Stimulated activated CD8-positive, alpha-beta memory T cell treated with anti-CD3 and anti-CD28 coated beads, Interleukin-15, amount 100 ng/mL, for 48 hours (primary cell): ENCODE results near the gene MRPL10.

Source experiments
- DNase-seq, 2 donors: peaks; one replicate each; pipeline ENCODE4 v3.0.0-alpha.2; 2020; ENCODE audit warnings: low read depth in 2 of 2

MRPL10 gene

DNA sequence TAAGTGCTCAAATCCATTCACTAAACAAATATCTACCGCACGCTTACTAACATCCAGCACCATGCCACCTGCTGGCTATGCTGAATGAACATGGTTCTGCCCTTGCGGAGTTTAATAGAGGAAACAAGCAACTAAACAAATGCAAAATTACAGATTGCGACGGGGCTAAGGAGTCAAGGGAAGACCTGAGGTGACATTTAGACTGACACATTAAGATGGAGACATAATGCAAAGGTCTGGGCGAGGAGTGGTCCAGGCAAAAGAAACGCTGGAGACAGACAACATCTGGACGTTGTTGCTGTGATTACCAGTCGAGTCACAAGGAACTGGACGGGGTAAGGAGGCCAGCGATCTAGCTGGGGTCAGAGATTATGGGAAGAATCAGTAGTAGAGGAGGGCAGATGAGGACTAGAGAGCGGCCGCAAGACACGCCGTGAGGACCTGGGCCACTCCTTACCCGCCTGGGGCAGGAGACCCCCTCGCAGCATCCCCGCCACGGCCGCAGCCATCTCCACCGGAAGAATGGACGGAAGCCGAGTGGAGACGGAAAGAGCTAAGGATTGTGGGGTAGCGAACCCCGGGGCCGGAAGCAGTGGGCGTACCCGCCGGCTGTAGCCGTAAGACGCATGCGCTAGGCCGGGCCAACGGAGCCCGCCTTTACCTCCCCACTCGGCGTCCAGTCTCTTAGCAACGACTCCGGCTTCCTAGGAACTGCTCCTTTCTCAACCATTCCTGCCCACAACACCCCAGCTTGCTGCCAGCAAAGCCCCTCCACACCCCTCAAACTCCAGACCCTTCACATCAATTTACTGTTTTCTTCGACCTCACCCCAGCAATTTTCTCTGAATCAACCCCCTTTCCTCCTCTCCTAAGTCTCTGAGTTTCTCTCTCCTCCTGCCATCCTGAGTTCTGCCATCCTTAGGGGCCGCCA, at the start of gene MRPL10, which contains the start of gene LRRC46:
Gene MRPL10, minus strand, starts transcription at position 539 of the 931 bp plus-strand sequence. Its CDS starts 30 bp downstream, at position 509.
Gene LRRC46, plus strand, starts transcription at position 668 of the 931 bp plus-strand sequence. CDS start 320 bp downstream, outside the sequence.
- DNase-seq: peak; percentile 90 to 91

DNA sequence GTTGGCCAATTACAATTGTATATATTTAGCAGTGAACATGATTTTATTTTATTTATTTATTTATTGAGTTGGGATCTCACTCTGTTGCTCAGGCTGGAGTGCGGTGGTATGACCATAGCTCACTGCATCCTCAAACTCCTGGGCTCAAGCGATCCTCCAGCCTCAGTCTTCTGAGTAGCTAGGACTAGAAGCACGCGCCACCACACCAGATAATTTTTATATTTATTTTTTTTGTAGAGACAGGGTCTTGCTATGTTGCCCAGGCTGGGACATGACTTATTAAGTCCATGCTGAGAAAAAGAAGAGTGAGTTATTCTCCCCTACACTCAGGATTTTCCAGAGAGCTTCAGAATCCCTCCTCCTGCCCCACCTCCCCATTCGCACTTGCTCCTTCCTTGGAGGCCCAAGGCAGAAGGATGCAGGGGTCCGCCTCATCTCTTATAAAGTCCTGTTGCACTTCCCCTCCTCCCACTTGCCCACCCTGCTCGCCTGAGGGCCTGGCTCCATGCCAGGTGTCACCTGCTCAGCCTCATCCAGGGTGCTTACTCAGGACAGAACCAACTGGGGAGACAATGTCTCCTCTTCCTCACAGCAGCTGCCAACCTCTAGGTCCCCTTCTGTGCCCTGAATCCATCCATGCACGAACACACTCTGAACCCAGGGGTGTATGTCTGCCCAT, 48.6 kb upstream of the MRPL10 start:
- no peak for DNase-seq

DNA sequence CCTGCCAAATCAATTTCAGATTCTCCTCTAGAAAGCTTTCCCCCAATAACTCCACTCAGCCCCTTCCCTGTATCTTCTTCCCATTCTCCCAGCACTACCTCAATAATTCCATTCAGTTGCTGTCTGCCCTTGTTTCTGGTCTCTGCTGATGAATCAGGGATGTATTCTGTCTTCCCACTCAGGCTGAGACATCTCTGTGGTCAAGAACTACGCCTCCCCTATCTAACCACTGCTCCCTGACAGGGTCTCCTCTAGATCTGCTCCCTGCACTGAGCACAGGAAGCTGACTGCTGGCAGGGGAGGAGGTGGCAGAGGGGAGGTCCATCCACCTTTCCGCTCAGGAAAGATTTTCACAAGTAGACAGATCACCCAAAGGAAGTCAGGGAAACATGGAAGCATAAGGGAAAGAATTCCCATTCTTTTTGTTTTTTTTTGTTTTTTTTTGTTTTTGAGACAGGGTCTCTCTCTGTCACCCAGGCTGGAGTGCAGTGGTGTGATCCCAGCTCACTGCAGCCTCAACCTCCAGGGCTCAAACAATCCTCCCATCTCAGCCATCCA, 47.8 kb upstream of the MRPL10 start:
- no peak for DNase-seq

DNA sequence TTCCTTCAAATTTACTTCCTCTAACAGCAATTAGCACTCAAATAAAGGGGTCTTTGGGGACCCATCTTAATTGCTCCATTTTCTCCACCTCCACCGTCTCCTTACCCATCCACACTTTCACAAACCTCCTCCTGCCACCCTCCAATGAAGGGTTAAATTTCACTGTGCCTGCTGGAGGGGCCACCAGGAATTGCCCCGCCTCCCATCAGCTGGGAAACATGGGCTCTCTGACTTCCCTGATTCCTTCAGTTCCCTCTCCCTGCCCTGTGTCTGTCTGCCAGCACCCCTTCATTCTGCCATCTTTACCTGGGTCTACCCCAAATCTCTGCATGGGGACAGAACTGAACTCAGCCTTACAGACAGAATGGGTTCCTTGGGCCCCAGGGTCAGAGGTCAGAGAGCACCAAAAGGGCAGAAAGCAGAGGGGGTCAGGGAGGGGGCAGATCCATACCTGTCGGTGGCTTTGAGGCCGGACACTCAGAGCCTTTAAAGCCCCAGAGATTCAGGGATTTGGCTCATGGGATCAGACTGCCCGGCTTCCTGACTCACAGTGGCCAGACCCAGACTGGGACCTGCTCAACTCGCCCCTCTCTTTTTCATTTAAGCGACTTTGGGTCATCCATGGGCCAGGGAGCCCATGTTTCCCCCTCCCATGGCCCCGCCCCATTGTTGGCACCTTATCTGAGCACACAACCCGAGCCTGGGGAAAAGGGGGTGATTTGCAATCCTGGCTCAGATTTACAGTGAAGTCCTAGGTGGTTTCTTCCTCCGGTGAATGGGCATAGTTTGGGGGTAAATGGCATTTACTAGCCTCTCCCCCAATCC, 47.1 kb upstream of the MRPL10 start:
- DNase-seq: no peak

DNA sequence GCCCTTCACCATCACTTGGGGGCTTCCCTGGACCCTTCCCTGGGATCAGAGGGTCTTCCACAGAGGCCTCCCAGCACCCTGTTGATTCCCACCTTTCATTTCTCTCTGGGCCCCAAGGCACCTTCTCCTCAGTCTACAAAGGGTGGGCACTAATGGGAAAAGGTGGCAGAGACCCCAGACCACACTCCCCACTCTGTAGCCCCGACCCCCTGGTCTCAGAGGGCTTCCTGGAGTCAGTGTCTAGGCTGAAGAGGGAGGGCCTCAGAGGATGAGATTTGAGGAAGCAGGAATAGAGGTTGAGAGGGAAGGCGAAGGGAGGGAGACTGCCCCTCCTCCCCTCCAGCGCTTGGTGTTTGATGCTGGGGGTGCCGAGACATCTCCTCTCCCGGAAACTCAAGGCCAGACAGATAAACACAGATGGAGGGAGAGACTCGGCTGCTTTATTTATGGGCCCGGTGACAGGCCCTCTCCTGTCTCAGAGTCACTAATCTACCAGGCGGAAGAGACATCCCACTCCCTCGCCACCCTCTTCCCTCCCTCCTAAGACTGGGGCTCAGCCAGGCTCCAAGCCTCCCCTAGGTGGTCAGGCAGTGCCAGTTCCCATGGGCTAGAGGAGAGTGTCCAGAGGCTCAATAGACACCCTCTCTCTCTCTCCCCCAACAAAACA, 46.2 kb upstream of the MRPL10 start:
- DNase-seq: no peak

DNA sequence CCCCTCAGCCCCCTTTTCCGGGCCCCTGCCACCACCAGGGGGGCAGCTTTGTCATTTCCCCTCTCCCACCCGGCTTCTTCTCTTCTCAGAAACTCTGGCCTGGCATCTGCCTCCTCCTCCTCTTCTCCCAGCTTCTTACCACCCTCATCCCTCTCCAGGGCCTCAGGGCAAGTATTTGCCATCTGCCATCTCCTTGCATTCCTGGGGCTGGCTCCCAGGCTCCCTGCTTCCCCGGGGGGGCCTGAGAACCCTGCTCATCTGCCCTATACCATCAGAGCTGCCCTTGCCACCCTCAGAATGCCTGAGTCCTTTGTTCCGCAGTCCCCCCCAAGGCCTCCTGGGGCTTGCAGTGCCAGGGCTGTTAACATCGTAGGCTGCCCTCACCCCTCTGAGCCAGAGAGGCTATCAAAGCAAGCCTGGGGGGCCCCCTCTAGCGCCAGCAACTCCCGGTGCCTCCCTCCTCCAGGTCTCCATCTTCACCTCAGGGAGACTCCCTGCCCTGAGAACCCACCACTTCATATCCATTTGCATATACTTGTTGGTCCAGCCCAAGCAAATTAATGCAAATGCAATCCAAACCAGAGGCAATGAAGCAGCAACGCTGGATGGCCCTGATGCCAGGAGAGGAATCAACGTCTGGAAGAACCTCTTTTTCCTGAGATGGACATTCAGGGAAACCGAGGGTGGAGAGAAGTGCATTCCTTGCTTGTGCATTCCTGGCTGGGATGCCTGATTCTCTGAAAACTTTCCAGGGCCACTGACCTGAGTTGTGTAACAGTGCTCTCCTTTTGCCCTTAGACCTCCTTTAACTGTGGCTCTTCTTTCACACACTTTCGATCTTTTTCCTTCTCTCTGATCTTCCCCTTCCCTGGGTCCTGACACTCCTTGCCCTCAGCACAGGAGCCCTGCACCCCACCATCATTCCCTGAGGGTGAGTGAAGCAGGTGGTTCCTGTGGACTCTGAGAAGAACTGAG, 44.0 kb upstream of the MRPL10 start:
- DNase-seq: no peak

DNA sequence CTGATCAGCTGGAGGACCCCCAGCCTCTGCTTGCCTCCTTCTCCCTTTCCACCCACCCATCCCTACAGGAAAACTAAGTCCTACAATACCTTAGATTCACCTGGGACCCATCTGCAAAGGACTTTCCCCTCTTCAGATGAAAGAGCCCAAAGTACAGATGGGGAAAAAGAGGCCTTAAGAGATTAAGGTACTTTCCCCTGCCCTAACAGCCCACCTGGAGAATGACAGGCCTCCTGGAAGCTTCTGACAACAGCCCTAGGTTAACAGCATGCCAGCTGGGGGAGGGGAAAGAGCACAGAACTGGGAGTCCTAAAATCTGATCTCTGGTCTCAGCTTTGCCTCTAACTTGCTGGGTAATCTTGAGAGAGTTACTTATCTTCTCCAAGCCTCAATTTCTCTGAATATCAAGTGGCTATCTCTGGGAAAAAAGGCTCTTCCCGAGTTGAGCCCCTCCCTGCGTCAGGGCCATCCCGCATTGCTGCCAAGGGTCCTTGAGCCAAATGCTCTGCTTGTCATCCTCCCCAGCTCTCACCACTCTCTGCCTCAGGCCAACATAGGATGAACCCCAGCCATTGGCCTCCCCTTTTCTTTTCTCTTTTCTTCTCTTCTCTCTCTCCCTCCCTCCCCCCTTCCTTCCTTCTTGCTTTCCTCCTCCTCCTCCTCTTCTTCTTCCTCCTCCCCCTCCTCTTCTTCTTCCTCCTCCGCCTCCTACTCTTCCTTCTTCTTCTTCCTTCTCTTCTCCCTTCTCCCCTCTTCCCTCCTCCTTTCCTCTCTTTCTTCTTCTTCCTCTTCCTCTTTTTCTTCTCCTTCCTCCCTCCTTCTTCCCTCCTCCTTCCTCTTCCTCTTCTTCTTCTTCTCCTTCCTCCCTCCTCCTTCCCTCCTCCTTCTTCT, 42.1 kb upstream of the MRPL10 start:
- no peak for DNase-seq

DNA sequence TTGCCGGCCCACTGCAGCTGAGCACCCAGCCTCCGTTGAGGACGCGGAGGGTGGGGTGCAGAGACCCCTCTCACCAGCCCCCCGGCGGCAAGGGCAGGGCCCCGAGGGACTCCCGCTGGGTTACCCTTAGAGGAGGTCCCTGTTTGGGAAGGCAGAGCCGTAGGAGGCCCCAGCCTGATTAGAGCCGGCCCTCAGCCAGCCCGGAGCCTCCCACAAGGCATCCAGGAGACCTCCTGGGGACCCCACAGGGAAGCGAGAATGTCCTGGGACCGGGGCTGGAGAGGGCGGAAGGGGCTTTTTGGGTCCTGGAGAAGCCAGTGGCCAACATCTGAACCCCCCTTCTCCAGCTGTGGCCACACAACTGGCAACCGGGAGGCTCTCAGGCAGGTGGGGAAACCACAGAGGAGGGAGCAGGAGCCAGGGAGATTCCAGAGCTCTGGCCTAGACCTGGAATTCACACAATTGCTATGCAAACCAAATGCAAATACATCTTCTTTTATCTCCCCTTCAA, 41.4 kb upstream of the MRPL10 start:
- DNase-seq: no peak

DNA sequence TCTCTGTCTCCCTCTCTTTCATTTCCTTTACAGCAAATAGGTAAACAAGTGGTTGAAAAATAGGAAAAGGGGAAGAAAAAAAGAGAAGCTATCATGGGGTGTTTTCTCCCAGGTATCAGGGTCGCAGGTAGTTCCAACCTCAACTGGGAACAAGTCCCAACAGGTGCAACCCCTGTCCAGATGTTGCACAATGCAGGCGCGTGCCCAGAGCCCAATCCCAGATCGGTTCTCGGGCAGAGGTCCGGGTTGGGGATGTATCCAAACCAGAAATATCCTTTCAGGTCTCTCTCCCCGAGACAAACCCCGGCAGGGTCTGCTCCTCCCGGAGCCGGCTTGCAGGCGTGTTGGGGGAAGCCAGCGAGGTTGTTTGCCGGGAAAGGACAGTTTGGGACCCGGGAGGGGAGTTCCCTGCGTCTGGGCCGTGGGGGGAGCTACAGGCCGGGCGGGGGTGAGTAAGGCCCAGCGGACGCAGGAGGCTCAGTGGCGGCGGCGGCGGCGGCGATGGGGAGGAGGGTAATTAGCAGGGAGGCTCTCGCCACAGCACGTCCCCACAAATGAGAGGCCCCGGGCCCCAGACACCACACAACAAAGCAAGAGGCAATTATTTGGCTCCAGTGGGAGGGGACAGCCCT, 40.8 kb upstream of the MRPL10 start:
- DNase-seq: no peak

DNA sequence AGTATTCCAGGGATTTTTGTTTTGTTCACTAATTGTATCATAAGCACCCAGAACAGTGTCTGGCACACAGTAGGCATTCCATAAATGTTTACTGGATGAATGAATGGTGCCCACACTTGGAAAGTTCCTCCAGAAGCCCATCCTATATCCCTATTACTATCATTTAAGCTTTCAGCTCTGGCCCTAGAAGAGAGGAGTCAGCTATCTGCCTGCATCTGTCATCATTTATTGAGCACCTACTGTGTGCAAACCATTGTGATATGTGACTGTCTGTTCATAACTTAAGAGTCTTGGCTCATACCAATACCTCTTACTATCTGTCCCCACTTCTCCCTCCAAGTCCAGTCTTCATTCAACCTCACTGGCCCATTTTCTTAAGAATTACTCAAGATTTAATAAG, 39.7 kb upstream of the MRPL10 start:
- DNase-seq: no peak

DNA sequence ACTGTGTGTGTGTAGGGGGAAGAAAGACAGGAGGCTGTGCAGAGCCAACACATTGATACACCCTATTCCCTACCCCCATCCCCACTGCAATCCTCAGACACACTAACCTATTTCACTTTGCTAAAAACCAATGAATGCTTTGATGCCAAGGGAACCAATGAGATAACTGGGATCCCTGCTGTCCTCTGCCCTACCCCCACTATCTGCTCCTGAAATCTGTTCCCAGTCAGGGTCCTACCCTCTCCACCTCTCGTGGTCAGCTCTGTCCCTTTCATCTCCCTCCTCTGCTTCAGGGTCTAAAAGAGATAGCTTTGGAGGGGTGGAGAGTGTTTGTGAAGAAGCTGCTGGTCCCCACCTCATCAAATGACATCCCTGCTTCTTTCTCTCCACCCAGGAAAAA, 38.7 kb upstream of the MRPL10 start:
- no peak for DNase-seq

DNA sequence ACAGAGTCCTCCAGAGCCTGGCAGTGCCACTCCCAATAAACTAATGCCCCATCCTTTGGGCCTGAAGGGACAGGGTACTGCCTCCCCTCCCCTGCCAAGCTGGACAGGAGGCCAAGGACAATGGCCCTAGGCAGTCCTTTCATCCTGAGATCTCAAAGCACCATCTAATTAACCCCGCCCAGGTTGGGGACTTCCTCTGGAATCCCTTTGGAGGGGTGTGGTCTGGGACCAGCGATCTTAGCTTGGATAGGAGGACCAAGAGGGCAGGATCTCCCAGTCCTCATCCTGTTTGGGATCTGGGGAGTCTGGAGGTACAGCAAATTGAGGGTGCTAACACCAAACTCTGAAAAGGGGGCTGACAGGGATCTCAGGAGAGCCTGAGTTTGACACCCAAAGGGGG, 37.8 kb upstream of the MRPL10 start:
- DNase-seq: no peak

DNA sequence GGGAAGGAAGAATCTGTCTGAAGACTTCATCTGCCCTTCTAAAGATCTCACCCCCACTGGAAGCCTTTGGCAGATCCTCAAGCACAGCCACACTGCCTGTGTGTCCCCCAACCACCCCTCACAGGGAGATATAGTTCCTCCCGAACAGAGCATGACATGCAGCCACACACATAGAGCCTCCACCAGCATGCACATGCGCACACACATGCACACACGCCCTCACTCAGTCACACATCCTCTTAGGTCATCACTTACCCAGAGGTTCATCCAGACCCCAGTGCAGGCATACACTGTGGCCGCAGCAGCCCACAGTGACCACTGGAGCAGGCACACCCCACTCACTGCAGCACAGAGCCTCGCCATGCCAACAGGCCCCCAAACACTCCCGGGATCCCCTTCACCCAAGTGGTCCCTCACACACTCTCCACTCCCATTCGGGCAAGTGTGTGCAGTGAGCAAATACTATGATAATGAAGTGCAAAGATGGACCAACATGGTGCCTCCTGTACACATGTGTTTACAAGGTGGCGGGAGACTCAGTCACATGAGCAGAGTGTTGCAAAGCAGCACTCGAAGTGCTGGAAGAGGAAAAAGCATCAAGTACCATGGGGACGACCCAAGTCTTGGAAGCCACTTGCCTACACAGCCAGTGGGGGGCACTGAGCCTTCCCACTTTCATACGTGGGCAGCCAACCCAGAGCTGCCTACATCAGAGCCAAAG, 36.6 kb upstream of the MRPL10 start:
- no peak for DNase-seq

DNA sequence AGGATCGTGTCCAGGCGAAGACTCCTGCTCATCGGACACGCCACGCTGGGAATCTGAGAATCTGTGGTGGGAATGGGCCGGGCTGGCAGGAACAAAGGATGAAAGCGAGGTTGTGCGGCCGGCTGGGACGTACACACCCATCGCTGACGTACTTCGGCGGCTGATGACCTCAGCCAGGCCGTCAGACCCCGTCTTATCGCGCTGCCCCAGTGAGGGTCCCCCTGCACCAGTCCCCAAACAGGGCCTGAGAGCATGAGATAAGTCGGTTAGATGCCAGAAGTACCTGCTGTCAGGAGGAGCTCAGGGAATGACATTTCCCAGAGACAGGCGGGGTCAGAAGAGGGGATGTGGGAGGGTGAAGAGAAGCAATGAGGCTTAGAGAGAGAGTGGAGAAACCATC, 35.6 kb upstream of the MRPL10 start:
- no peak for DNase-seq

DNA sequence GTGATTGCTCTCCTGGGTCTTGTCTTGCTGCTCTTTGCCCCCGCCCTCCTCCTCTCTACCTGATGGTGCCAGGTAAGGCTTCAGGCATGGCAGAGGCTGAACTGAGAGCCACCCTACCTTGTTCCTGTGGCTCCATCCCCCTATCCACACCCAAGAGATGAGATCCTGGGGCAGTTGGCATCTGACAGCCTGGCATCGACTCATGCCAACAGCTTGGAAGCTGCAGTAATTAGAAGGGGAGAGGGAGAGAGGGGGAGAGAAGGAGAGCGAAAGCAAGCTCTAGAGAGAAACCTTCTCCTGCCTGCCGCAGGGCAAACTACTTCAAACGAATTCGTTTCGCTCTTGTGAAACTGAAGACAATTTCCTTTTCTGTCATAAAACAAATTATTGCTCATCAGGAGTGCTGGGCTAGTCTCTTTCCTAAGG, 33.5 kb upstream of the MRPL10 start:
- no peak for DNase-seq

DNA sequence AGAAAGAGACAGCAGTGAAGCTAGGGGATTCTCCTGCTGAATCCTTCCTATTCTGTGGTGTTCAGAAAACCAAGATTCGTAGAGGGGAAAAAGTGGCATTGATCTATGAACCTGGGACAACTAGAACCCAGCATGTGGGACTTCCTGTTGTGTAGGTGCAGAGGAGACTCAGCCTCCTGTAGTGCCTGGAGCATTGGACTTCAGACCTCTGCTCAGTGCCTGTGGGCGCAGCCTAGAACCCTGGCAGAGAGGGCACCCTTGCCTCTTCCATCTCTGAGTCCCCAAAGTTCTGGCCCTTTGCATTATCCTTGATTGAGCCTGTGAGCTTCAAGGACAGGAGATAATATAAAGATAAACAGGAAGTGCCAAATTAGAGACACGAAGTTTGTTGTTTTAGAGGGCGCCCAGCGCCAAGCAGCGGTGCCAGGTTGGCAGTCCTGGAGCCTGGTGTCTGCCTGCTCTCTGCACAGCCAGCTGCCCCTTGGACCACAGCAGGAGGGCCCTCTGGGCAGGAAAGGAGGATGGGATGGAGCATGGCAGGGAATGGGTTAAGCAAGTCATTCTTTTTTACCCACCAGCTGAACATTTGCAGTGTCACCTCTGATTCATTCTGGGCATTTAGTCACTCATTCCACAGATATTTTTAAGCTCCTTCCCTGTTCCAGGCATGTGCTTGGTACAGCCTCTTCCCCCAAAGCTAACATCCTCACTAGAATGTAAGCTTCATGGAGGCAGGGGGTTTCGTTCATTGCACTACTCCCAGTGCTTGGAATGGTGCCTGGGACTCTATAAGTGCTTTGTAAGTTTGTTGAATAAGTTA, 31.5 kb upstream of the MRPL10 start:
- no peak for DNase-seq

DNA sequence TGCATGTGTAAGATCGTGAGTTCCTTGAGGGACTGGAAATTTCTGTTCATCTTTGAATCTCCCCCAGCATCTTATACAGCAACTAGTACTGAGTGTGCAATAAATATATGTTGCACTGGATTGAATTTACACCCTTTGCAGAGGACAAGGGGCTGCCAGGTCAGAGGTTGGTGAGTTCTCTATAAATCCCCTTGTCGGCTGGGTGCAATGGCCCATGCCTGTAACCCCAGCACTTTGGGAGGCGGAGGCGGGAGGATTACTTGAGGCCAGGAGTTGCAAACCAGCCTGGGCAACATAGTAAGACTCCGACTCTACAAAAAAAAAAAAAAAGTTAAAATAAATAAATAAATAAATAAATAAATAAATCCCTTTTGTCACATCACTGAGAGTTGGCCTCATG, 29.0 kb upstream of the MRPL10 start:
- no peak for DNase-seq
